Testis (tissue), 2 donors: ENCODE measurements around the gene BCR.

Experiments
- CTCF ChIP-seq, 3 experiments: fragments of 450-650 bp in 2 of 3; fragments of 200-600 bp in 1 of 3; sonication (generic) in 1 of 3; IDR thresholded peaks; one replicate each; pipeline ENCODE4 v1.5.1; 2016 to 2019; ENCODE audit warnings: antibody characterized with exemption in 3 of 3, mild to moderate bottlenecking in 2 of 3, moderate library complexity in 1 of 3
- POLR2A ChIP-seq: fragments of 450-650 bp; IDR thresholded peaks from one replicate; pipeline ENCODE4 v1.6.1; 2017; ENCODE audit warnings: antibody characterized with exemption, mild to moderate bottlenecking, moderate library complexity

- TF ChIP-seq POLR2A (no peak), CTCF (IDR thresholded peaks at IDR 0.05) (no peak)
These were observed 57.0 kb downstream of the BCR start for GRCh38 chr22:23237201-23237798.
